Endometrium (tissue), 2 donors: Measurements from ENCODE around the gene RACGAP1.

ENCODE experiments used
- FAIRE-seq: peaks from 2 replicates; lab custom pipeline; 2012; peaks lifted over from hg19 to GRCh38; lab: Jason Lieb, UNC
- donor health status: control.
- donor health status: control.

The RACGAP1 gene, protein sequence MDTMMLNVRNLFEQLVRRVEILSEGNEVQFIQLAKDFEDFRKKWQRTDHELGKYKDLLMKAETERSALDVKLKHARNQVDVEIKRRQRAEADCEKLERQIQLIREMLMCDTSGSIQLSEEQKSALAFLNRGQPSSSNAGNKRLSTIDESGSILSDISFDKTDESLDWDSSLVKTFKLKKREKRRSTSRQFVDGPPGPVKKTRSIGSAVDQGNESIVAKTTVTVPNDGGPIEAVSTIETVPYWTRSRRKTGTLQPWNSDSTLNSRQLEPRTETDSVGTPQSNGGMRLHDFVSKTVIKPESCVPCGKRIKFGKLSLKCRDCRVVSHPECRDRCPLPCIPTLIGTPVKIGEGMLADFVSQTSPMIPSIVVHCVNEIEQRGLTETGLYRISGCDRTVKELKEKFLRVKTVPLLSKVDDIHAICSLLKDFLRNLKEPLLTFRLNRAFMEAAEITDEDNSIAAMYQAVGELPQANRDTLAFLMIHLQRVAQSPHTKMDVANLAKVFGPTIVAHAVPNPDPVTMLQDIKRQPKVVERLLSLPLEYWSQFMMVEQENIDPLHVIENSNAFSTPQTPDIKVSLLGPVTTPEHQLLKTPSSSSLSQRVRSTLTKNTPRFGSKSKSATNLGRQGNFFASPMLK

DNA sequence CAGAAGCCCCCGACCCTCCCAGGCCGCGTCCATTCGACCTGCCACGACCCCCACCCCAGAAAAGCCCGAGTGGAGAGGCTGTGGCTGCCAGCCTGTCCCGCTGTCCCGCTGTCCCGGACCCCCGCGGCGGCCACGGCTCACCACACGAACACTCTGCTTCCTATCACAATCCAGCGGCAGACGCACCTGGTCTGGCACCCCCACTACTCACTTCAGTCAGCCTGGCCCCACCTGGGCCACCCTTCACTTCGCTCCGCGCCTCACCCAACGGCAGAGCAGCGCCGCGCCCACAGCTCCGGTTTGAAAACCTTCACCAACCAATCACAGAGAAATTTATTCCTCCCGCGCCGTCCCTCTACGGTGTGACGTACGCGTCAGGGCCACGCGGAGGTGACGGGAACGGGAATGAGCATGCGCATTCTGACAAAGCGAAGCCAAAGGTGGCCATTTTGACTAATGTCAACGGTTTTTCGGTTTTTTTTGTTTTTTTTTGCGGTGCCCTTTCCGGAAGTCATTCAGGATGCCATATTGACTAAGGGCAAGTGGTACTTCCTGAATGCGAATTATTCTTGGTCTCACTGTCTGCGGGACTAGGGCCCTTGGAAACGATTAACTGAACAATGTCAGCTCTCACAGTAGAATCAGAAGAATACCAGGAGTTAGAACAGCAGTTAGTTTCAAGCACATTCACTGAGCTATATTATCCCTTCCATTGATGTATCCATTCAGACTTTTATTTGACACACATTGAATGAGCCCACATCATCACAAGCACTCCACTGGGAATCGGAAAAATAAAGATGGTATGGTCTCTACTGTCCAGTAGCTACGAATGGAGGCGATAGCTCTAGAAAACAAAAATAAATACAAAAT is at the start of gene RACGAP1:
Gene RACGAP1, minus strand, starts transcription at position 308 of the 873 bp plus-strand sequence. CDS start 8,779 bp downstream, outside the sequence.
- FAIRE-seq, result peak; percentile 98

DNA sequence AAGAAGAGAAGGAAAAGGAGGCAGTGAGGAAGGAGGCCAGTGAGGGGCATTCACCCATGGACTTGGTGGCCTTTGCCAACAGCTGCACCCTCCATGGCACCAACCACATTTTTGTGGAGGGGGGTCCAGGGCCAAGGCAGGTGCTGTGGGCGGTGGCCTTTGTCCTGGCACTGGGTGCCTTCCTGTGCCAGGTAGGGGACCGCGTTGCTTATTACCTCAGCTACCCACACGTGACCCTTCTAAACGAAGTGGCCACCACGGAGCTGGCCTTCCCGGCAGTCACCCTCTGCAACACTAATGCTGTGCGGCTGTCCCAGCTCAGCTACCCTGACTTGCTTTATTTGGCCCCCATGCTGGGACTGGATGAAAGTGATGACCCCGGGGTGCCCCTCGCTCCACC is 48.4 kb upstream of the RACGAP1 start:
- FAIRE-seq, result no peak

DNA sequence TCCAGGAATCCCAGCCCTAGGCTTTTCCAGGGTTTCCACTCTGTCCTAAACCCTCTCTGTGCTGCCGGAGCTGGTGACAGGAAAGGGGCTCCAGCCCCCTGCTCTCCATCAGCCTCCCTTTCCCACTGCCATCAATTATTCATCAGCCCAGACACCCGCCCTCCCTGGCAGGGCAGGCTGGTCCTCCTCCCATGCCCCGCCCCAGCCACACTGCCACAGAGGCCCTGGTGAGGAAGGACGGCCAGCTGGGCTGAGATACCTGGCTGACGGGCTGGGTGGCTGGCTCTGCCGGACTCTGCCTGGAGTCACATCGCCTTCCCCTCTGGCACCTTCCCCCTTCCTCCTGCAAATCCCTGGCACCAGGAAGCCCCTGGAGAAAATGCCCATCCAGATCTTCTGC is 47.9 kb upstream of the RACGAP1 start:
- no peak for FAIRE-seq

DNA sequence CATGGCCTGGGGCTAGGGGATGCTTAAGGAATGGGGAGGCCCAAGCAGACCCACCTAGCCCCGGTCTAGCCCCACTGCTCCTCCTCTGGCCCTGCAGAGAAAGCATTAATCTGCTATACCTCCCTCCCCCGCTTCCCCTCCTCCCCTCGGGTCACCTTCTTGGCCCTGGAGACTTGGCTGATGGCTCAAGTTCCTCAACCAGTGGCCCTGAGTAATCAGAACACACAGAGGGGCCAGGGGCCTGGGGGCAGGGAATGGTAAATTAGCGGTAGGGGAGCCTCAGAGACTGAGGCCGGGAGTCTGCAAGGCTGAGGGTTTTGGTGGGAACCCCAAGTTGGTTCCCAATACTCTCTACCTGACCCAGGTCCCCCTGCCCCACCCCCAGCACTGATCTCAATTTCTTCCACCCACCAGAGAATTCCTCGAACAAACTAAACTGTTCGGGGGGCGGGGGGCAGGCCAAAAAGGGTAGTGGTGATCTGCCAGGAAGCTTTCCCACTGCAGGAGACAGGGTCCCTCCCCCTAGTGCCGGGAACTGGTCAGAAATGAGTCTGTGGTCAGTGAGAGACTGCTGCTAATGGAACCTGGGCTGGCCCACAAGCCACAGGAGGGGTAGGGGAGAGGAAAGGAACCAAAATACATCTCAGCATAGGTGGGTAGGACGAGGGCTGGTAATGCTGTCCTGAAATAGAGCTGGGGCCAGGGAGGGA is 47.1 kb upstream of the RACGAP1 start:
- no peak for FAIRE-seq

DNA sequence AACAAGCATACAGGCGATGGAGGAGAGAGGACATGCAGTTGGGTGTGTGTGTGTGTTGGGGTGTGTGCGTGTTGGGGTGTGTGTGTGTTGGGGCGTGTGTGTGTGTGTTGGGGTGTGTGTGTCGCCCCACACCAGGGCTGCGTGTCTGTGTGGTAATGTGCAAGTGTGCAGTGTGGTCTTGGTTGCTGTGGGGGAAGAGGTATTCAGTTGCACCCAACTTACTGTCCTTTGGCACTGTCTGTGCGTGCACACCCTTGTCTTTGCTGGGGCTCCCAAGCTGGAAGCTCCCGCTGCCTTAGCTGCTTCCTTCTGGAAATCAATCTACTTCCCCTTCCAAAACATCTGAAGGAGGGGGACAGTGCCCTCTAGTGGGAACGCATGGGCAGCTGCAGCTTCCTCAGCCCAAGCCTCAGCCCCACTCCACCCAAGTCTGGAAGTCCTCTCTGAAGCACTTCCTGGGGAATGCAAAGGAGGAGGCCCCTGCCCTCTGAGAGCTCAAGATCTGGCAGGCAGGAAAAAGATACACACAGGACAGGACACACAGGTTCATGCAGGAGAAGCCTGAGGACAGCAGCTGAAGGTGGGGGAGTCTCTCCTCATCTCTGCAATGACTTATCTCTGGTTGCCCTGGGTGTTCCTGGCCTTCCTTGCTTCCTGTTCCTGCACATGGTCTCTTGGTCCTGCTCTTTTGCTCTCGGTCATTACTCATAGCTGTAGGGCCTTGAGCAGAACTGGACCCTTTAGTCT is 45.2 kb upstream of the RACGAP1 start:
- no peak for FAIRE-seq

DNA sequence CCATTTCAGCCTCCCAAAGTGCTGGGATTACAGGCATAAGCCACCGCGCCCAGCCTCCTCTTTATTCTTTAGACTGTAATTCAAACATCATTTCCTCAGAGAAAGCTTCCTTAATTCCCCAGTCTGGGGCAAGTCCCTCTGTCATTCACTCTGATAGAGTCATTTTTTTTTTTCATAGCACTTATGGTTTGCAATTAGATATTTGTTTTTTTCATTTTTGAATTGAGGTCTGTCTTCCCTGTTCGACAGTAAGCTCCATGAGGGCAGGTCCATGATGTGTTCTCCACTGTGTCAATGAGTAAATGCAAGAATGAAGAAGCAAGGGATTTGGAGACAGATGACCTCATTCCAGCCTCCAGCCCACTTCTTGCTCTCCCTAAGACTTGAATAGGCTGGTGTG is 44.2 kb upstream of the RACGAP1 start:
- no peak for FAIRE-seq

DNA sequence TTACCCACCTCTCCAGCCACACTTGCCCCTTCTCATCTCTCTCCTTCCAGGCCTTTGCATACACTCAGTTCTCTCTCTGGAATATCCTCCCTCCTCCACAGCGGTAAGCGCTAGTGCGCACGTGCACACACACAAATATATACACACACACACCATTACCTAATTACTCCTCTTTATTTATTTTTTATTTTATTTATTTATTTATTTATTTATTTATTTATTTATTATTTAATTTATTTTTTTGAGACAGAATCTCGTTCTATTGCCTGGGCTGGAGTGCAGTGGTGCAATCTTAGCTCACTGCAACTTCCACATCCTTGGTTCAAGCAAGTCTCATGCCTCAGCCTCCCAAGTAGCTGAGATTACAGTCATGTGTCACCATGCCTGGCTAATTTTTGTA is 43.8 kb upstream of the RACGAP1 start:
- no peak for FAIRE-seq

DNA sequence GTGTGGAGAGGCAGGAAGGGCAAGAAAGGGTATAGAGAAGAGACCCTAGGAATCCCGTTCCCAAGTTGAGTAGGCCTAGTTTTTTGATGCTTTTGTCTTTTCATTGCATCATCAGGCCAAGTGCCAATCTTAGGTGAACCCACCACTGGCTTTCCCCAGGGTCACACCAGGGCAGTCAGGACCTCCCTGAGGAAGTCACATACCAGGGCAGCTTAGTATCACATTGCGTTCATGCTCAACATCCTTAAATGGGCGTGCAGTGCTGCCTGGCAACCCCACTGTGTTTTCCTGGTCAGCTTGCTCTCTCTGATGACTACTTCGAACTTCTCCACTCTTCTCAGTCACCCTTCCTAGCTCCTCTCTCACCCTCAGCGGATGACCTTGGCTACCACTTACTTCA is 41.1 kb upstream of the RACGAP1 start:
- FAIRE-seq, result no peak

DNA sequence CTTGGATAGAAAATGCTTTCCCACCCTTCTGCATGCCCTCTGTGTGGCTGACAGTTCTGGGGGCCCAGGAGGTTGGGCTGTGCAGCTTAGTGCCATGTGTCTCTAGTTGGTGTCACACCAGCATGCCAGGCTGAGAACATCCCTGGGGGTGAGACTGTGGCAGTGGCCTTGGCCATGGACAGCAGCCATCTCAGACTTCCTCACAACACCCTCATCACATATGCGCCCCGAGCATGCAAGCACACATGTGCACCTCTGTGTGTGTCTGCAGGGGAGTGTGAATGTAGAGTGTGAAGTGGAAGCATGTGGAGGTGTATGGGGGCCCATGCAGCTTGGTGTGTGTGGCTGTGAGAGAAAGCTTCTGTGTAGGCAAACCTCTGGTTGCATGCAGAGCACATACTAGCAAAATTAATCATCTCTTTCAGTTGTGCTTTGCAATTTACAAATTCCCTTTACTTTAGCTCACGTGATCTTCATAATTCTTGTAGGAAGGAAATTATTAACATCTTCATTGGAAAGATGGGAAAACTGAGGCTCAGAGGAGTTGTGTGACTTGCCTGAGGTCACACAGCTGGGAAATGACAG is 40.5 kb upstream of the RACGAP1 start:
- FAIRE-seq, result no peak

DNA sequence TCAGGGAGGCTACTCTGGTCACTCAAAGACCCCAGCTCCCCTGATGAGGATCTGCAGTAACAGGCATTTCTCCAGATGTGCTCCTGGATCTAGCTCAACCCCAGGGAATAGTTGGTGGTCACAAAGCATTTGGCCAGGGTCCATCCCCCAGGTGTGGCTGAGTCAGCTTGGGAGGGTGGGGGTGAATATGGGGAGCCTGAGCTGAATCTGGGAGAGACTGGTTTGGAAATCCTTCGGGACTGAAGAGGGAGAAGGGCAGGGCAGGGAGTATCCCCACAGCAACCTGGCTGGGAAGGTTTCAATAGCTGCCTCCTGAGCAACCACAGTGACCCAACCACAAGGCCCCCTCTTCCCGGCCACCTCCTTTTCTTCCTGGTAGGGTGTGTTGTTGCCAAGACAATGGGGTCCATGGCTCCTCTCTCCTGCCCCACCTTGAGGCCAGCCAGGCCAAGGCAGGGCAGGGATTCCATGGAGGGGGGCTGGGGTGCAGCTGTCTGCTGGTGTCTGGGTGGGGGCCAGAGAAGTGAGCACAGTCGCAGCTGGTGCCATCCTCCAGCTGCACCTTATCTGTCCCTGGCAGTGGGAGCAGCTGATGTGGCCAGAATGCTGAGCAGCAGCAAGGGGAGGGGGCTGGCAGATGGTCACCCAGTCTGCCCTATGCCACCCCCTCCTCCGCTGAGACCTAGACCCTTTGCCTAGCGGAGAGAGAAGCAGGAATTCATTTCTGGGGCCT is 37.6 kb upstream of the RACGAP1 start:
- no peak for FAIRE-seq

DNA sequence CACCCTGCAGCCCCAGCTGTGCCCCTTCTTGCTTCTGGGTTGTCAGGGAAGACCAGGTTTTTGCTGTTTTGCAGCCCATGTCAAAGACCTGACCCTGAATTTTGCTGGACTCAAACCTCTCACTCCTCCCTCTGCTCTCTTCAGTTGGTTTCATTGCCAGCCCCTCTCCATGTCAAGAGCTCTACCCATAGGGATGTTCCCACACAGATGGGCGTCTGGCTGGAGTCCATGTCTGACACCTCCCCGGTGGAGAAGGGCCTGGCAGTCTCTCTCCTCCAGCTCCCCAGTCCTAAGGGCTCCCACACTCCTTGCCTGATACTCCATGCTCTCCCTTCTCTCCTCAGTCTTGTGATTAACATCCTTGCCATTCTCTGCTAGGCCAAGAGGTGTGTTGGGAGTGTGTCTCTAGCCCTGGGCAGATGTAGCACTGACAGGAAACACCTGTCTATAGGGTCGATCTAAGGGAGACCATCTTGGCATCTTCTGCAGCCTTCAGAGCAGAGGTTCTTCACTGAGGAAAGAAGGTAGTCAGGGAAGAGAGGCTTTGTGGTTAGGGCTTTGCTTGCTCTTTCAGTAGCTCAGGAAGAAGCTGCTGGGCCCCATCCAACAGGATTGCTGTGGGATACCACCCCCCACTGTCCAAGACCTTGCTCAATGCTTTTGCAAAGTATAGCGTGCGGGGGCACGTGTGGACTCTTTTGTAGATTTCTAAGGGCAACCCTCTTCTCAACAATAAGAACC is 36.8 kb upstream of the RACGAP1 start:
- no peak for FAIRE-seq

DNA sequence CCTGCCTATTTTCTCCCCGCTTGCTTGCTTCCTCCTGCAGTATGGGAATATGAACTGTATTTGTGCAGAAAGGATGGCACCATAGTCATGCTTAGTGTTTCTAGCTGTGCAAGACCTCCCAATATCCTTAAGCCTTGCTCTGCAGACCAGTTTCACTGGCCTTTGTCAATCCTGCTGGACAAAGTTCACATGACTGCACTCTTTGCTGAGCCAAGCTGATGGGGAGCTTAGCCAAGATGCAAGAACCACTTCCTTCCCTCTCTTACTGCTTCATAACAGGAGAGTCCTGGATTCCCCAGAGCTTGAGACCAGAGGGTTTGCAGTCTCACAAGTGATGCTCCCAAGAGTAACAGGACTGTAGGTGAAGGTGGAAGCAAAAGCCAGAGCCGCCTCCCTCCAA is 35.9 kb upstream of the RACGAP1 start:
- no peak for FAIRE-seq

DNA sequence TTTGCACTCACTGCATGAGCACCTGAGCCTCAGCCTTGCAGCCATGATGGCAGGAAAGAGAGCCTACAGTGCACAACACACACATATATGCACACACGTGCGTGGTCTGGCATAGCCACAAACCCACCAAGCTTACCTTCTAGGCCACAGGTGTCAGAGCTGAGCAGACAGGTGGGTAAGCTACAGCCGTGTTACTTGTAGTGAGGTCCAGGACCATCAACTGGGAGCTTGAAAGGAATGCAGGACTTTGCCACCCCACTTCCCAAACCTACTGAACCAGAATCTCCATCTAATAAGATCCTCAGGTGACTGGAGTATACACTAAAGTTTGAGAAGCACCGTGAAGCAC is 34.8 kb upstream of the RACGAP1 start:
- no peak for FAIRE-seq

DNA sequence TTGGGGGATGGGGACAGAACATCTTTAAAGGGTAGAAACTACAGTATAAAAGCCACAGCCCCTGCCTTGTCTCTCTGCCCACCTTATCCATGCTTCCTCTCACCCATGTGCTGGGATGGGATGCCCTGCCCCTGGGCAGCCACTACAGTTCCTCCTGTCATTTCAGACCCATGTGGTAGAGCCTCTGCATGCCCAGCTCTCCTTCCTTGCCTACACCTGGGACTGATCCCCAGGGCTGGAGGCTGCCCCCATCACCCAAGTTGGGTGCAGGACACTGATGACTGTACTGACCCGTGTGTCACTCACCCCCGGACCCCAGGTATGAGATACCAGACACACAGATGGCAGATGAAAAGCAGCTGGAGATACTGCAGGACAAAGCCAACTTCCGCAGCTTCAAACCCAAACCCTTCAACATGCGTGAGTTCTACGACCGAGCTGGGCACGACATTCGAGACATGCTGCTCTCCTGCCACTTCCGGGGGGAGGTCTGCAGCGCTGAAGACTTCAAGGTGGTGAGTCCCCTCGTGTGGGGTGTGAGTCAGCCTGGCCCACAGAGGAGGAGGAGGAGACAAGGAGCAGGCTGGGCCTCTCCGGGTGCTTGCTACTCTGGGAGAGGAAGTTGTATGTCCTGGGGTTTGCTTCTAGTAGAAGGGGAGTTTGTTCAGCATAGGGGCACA is 34.3 kb upstream of the RACGAP1 start:
- no peak for FAIRE-seq

DNA sequence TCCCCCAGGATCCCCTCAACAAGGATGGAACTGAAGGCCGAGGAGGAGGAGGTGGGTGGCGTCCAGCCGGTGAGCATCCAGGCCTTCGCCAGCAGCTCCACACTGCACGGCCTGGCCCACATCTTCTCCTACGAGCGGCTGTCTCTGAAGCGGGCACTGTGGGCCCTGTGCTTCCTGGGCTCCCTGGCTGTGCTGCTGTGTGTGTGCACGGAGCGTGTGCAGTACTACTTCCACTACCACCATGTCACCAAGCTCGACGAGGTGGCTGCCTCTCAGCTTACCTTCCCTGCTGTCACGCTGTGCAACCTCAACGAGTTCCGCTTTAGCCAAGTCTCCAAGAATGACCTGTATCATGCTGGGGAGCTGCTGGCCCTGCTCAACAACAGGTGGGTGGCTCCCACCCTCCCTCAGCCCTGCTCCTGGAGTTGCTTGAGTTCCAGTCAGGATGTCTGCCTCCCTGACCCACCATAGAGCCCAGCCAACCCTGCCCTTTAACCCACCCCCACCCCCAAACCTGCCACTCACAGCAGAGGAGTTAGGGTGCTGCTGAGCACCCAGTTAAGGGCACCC is 33.5 kb upstream of the RACGAP1 start:
- no peak for FAIRE-seq

DNA sequence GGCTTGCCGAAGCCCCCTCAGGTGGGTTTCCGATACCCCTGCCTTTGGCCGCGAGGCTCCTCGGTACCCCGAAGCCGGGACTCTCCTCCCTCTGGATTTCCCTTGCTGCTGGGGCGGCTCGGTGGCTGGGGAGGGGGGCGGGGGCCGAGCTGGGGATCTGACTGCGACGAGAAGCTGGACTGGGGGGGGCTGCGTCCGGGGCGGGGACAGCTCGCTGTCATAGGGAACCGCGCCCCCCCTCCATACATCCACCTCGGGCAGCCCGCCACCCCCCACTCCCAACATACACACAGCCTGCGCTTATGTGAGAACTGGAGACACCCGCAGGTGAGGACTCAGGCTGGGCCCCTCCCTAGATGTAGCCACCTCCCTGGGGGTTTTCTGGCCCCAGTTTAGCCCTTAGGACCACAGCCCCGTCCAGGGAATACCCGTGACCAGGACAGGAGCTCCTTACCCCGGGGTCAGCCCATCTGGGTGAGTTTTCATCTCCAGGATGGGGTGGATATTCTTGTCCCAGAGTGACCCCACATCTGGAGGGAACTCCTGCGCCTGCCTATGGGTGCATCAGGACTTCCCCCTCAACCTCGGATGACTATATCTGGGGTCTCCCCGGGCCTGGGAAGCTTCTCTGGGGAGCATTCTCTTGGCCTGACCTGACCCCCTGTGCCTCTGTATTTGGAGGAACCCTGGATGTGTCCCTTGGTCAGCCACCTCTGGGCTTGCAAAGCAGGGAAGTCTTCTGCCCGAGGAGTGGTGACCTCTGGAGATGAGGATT is 32.8 kb upstream of the RACGAP1 start:
- FAIRE-seq, result no peak

DNA sequence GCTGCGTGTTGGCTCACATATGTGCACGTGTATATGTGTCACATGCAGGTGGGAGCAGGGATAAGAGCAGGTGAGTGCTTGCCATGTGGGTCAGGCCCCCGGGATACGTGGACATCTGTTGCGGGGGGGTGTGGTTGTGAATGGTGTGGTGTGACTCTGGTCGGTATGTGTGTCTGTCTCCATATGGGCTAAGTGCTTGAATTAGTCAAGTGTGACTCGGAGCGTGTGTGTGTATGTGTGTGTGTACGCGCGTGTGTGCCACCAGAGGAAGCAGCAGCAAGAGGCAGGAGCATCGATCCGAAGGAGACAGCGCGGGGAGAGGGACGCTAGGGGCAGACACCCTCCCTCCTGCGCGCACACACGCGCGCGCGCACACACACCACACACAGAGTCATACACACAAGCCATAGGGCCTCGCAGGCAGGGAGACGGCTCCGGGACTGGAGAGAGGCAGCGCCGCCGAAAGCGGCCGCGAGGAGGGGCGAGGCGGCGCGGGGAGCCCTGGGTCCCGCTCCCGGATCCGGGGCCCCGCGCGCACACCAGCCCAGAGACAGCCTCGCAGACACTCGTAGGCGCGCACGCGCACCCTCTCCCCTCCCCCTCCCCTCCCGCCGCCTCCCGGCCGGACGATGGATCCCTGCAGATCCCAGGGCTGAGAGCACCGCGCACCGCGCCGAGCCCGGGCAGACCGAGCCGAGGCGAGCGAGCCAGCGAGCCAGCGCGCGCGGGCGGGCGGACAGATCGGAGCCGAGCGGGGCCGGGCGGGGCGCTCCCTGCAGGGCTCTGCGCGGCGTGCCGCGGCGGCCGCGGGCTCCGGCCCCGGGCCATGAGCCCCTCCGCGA is 31.9 kb upstream of the RACGAP1 start, which contains the start of gene ASIC1:
Gene ASIC1, plus strand, starts transcription at position 597 of the 842 bp plus-strand sequence. CDS start 1,171 bp downstream, outside the sequence.
- FAIRE-seq, result no peak
